GM21576 (cell line): ENCODE measurements around the gene WFDC2.

Source experiments
- ATAC-seq: cut with Tn5 transposase; IDR thresholded peaks from one replicate; pipeline ENCODE4 v1.9.1; 2021; ENCODE audit warnings: mild to moderate bottlenecking, moderate library complexity; ENCODE audit not compliant: unreplicated experiment

WFDC2 gene

DNA sequence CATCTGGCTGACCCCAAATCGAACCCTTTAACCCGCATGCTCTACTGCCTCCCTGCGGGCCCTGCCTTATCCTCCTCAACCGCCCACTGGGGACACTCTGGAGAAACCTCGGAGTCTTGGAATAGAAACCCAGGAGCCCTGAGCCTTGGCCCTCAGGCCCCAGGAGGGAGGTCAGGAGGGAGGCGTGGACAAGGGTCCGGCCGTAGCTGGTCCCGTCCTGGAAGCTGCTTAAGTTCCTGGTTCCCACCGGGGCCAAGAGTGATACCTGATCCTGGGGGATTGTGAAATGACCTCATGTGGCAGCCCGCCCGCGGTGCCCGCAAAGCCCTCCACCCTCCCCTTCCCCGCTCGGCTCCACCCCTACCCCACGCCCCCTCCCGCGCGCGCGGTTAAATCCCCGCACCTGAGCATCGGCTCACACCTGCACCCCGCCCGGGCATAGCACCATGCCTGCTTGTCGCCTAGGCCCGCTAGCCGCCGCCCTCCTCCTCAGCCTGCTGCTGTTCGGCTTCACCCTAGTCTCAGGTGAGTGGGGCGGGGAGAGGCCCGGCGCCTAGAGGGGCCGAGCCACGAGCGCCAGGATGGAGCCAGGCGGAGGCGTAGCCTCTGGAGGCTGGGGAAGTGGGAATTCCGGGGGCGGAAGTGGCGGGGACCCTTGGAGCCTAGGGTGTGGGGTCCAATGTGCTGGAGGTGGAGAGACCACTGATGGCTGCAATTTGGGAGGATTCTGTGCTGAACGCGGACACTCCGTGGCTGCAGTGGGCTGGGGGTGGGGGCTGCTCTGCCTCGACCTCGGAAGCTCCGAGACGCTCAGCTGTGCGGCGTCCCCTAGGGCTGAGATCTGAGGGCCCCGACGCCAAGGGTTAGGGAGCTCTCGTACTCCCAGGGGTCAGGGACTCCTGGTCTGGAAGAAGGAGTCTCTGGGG is at the start of gene WFDC2:
TSS of gene WFDC2 (plus strand) at position 418 of the 926 bp plus-strand sequence. CDS start at position 447, 29 bp downstream.
- ATAC-seq, result no peak

DNA sequence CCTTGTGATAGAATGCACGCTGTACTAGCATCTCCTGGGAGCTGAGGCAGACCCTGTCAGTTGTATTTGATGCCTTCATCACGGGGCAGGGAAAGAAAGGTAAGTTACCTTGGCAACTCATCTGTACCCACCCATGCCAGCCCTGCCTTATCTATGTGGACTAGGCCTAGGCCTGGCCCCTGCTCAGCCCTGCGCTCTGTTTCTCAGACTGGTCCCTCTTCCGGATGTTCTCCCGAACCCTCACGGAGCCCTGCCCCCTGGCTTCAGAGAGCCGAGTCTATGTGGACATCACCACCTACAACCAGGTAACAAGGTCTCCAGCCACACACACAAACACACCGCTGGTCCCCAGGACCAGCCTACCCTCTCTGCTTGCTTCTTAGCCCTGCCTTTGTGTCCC is 49.4 kb upstream of the WFDC2 start:
- ATAC-seq, result no peak

DNA sequence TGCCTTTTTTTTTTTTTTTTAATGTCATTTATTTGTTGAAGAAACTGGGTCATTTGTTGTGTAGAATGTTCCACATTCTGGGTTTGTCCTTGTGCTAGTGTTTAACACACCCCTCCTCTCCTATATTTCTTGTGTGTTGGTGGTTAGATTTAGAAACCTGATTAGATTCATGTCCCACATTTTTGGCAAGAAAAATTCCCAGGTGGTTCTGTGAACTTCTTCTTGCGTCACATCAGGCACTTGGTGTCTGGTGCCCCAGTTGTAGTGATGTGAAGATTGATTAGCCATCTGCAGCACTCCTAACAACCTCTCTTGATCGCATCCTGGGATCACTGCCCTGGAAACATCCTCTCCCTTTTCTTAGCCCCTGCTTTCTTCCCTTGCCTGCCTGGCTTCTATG is 45.9 kb upstream of the WFDC2 start:
- no peak for ATAC-seq

GRCh38 chr20:45425561-45425960 is 44.0 kb upstream of the WFDC2 start:
- ATAC-seq, result no peak

- ATAC-seq, result no peak
Measured at GRCh38 chr20:45426320-45427016, 43.1 kb upstream of the WFDC2 start.

GRCh38 chr20:45427236-45428149 is 42.1 kb upstream of the WFDC2 start:
- no peak for ATAC-seq

DNA sequence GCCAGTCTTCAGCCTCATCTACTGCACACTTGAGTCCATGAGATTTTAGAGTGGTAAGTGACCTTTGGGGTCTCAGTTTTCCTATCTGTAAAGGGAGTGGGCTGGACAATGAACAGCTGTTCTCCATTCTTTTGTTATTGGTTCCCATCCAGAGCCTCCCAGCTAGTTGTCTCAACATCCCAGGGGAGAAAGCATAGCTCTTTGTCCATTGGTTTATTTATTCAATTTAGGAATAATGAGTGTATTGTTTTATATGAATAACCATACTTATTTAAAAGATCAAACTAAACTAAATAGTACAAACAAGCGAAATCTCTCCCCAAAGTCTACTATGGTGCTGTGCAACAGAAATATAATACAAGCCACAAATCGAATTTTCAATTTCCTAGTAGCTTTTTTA is 39.9 kb upstream of the WFDC2 start:
- no peak for ATAC-seq

DNA sequence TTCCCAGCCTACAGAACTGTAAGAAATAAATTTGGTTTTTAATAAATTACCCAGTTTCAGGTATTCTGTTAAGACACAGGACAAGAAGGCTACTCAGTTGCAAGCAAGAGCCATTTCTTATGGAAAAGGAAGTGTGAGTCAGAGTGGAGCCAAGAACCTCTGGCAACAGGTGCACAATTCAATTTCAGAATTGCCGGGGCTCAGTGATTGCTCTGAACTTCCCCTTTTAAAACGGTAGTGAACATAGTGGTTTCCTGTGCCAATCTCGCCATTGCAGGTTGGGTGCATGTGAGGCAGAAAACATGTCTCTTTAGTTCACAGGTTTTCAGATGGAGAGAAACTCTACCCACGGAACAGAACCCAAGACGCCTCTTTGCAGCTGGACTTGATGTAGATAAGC is 37.3 kb upstream of the WFDC2 start:
- ATAC-seq, result peak; percentile 80

DNA sequence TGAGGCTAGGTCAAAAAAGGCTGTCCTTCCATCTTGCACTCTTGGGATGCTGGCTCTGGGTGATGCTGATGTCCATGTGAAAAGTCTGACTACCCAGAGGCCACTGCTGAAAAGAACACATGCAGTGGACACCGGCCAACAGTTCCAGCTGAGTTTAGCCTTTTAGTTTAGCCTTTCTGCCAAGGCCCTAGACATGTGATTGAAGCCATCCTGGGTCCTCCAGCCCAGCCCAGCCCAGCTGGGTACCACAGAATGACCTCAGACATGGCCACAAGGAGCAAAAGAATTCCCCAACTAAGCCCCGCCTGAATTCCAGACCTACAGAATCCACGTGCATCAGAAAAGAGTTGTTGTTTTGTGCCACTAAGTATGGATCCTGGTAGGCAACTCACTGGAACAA is 36.2 kb upstream of the WFDC2 start:
- ATAC-seq, result no peak

DNA sequence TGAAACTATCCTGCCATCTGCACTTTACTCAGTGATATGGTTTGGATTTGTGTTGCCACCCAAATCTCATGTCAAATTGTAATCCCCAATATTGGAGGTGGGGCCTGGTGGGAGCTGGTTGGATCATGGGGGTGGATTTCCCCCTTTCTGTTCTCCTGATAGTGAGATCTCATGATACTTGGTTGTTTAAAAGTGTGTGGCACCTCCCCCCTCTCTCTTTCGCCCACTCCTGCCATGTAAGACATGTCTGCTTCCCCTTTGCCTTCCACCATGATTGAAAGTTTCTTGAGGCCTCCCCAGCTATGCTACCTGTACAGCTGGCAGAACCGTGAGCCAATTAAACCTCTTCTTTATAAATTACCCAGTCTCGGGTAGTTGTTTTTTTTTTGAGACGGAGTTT is 35.6 kb upstream of the WFDC2 start:
- ATAC-seq, result no peak

GRCh38 chr20:45436732-45437485 is 32.6 kb upstream of the WFDC2 start:
- ATAC-seq, result peak; percentile 73

- ATAC-seq, result no peak
Measured at GRCh38 chr20:45440424-45440823, 29.1 kb upstream of the WFDC2 start.

GRCh38 chr20:45440891-45441685 is 28.5 kb upstream of the WFDC2 start:
- no peak for ATAC-seq

- no peak for ATAC-seq
Measured at GRCh38 chr20:45441746-45442145, 27.8 kb upstream of the WFDC2 start.

- no peak for ATAC-seq
Measured at GRCh38 chr20:45444050-45444449, 25.5 kb upstream of the WFDC2 start.

DNA sequence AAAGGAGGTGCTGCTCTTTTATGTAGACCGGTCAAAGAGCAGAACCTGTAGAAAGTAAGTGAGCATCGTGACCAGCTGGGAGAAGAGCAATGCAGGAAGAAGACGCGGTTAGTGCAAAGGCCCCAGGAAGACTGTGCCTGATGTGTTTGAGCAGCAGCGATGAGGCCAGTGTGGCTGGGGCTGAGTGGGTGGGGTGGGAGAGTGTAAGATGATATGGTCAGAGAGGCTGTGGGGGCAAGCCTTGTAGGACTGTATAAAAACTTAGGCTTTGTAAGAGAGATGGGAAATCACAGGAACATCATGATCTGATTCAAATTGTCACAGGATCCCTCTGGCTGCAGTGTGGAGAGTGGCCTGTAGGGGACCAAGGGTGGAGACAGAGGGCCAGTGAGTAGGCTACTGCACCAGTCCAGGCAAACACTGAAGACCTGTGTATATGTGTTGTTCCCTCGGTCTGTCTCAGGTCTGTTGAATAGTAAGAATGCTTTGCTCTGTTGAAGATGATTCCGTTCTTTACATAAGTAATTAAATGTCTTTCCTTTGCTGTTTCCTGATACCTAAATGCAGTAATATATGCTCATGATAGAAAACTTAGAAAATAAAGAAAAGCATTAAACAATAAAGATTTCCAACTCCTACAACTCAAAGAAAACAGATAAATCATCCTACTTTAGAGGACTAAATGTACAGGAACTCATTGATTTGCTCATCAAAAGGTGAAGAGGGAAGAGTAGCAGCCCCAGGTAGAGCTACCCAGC is 23.6 kb upstream of the WFDC2 start:
- no peak for ATAC-seq

- ATAC-seq, result no peak
Measured at GRCh38 chr20:45448270-45448669, 21.3 kb upstream of the WFDC2 start.

DNA sequence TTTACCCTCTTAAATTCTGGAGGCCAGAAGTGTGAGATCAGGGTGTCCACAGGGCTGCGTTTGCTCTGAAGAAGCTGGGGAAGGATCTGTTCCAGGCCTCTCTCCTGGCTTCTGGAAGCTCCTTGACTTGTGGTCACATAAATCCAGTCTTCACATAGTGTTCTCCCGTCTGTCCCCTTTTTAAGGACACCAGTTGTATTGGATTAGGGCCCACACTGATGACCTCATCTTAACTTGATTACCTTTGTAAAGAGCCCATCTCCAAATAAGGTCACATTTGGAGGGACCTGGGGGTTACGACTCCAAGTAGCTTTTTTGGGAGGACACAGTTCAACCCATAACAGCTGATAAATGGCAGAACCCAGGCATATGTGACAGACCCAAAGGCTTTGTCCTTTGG is 20.0 kb upstream of the WFDC2 start:
- ATAC-seq, result no peak
